Measurements from ENCODE around the gene SFPQ. TPM values are rescaled to one million over a fixed set of nuclear protein-coding genes. Genes with fewer than 3 reads are reported as not detected.

The SFPQ gene
- total and polyA plus RNA-seq, 3 experiments from 2014 or later = 168 to 360 (median 349) TPM

DNA sequence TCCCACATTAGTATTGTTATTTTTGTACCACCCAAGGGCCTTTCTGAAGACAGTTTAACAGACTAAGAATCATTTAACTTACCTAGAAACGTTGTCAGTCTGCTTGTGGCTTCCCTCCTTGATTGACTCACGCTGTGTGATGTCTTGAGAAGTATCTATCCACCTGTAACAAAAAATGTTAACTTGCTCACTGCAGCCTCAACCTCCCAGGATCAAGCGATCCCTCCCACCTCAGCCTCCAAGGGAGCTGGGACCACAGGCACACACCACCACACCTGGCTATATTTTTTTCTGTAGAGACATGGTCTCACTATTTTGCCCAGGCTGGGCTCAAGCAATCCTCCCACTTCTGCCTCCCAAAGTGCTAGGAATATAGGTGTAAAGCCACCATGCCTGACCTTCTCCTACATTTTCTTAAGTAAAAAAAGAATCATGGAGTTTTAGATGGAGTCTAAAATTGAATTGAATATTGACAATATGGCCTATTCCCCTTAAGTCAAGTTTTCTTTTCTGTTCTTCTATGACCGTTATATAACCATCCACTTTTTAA, 15.6 kb downstream of the SFPQ start:
- H3K36me3 Mint-ChIP-seq = peaks cover 10 to 81% (median 22%) of the 10 kb centered on the region in 3 donors
- Histone ChIP-seq H3K36me3 (ENCODE audit: insufficient read depth, low read length) (peaks cover 60% of the 10 kb centered on the region), H3K4me1 (ENCODE audit: insufficient read depth, low read length) (peaks cover 30% of the 10 kb centered on the region), H3K27ac (ENCODE audit: low read depth, low read length) (no peak overlapping the region), H3K27me3 (ENCODE audit: insufficient read depth, low read length, poor library complexity, severe bottlenecking) (no peaks in the 10 kb centered on the region), H3K4me3 (ENCODE audit: low read length) (no peak overlapping the region), H3K9me3 (ENCODE audit: low read length) (no peaks in the 10 kb centered on the region)
- CTCF ChIA-PET = no interaction called here
- POLR2A ChIA-PET = no interaction called here
- peak overlapping the region in 6 of 8 donors; percentile 9 to 81 (median 36) for H3K27ac Mint-ChIP-seq
- H3K4me3 Mint-ChIP-seq = no peak overlapping the region
- H3K4me1 Mint-ChIP-seq = peaks cover 38 to 45% (median 42%) of the 10 kb centered on the region in 3 donors
- H3K27me3 Mint-ChIP-seq = no peaks in the 10 kb centered on the region
- DNase-seq = no peak
- H3K9me3 Mint-ChIP-seq = no peaks in the 10 kb centered on the region

DNA sequence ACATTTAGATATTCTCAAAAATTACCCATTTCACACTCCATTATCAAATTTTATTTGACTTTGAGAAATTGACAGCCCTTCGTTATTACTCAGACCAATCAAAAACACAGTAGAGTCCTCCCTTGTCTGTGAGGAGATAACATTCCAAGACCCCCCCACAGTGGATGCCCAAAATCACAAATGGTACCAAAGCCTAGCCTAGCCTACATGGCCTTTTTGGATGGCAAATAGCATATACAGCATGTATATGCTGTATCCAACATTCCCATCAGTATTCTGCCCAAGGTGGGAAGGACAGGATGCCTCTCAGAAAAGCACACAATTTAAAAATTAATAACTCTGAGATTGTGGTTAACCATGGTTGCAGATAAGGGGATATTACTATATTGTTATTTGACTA, 17.3 kb downstream of the SFPQ start:
- Histone ChIP-seq H3K27me3 (ENCODE audit: insufficient read depth, low read length, poor library complexity, severe bottlenecking) (no peaks in the 10 kb centered on the region), H3K36me3 (ENCODE audit: insufficient read depth, low read length) (peaks cover 44% of the 10 kb centered on the region), H3K4me1 (ENCODE audit: insufficient read depth, low read length) (peaks cover 14% of the 10 kb centered on the region), H3K4me3 (ENCODE audit: low read length) (no peak overlapping the region), H3K27ac (ENCODE audit: low read depth, low read length) (no peak overlapping the region), H3K9me3 (ENCODE audit: low read length) (no peaks in the 10 kb centered on the region)
- Mint-ChIP-seq H3K4me1 (peaks cover 25 to 33% (median 28%) of the 10 kb centered on the region in 3 donors), H3K36me3 (peaks cover 10 to 64% (median 19%) of the 10 kb centered on the region in 3 donors), H3K4me3 (no peak overlapping the region), H3K9me3 (no peaks in the 10 kb centered on the region), H3K27ac (peak overlapping the region in 1 of 8 donors; percentile 52), H3K27me3 (no peaks in the 10 kb centered on the region)
- CTCF ChIA-PET = no interaction called here
- no peak for DNase-seq
- POLR2A ChIA-PET = no interaction called here

DNA sequence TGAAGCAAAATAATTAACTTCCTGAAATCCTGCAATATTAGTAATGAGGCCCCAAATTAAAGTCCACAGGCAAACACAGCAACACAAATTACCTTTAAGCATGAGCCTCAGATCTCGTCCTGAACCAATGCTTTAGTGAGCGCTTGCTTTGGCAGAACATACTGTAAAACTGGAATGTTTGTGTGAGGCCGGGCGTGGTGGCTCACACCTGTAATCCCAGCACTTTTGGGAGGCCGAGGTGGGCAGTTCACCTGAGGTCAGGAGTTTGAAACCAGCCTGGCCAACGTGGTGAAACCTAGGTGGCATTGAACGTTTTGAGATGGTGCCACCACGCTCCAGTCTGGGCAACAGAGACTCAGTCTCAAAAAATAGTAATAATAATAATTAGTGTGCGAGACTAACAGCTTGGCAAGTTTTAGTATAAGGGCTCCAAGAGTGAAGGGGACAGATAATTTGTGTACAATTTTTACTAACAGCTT, 17.8 kb downstream of the SFPQ start:
- POLR2A ChIA-PET = no interaction called here

DNA sequence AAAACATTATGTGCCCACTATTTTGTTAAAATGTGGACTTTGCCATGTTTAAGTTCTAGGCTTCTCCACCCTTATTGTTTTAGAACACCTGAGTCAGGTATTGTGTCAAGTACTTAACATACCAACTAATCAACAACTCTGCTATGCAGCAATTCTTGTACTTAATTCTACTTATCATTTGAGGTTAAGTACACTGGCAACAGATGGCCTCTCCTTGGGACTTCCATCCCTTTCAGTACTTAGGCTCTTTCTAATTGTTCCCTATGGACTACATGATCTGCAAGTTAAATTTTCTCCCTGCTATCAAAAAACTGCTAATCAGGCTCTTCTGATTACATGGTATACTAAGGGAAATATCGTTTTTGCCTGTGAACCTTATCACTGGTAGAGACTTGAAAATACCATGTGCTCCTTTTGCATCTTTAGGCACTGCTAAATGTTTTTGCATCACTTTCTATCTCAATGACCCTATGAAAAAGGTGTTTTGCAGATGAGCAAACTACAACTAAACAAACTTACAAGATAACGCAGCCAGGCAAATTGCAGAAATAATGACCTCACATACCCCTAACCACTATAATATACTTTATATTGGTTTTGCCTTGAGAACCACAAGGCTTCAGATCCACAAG, 18.9 kb downstream of the SFPQ start:
- no peak overlapping the region for H3K27ac ChIP-seq (ENCODE audit: low read depth, low read length)
- peaks cover 12 to 19% (median 17%) of the 10 kb centered on the region in 3 donors for H3K4me1 Mint-ChIP-seq

More for the DNA sequence above, 17.8 kb downstream of the SFPQ start:
- peak overlapping the region in 2 of 8 donors; percentile 34 to 41 for H3K27ac Mint-ChIP-seq
- H3K4me1 Mint-ChIP-seq = peaks cover 20 to 29% (median 28%) of the 10 kb centered on the region in 3 donors
- H3K36me3 Mint-ChIP-seq = peaks cover 10 to 59% (median 19%) of the 10 kb centered on the region in 3 donors
- CTCF ChIA-PET = no interaction called here
- H3K9me3 Mint-ChIP-seq = no peaks in the 10 kb centered on the region
- peaks cover 10% of the 10 kb centered on the region for H3K4me1 ChIP-seq (ENCODE audit: insufficient read depth, low read length)
- no peak overlapping the region for H3K4me3 ChIP-seq (ENCODE audit: low read length)
- H3K27ac ChIP-seq (ENCODE audit: low read depth, low read length) = no peak overlapping the region
- no peak overlapping the region for H3K4me3 Mint-ChIP-seq
- no peaks in the 10 kb centered on the region for H3K27me3 ChIP-seq (ENCODE audit: insufficient read depth, low read length, poor library complexity, severe bottlenecking)
- H3K36me3 ChIP-seq (ENCODE audit: insufficient read depth, low read length) = peaks cover 39% of the 10 kb centered on the region
- no peak for DNase-seq
- no peaks in the 10 kb centered on the region for H3K27me3 Mint-ChIP-seq
- H3K9me3 ChIP-seq (ENCODE audit: low read length) = no peaks in the 10 kb centered on the region

DNA sequence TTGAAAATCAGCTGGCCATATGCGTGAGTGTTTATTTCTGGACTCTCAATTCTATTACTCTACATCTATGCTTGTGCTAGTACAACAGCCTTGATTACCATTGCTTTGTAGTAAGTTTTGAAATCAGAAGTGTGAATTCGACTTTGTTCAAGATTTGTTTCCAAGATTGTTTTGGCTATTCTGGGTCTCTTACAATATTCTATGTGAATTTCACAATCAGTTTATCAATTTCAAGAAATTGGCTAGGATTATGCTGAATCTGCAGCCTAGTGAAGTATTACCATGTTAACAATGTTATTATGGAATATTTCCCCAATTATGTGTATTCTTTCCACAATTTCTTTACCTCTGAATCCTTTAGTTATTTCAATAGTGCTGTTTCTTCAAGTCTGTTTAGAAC, 19.5 kb downstream of the SFPQ start:
- Histone ChIP-seq H3K36me3 (ENCODE audit: insufficient read depth, low read length) (peaks cover 25% of the 10 kb centered on the region), H3K27me3 (ENCODE audit: insufficient read depth, low read length, poor library complexity, severe bottlenecking) (no peaks in the 10 kb centered on the region), H3K27ac (ENCODE audit: low read depth, low read length) (no peak overlapping the region), H3K9me3 (ENCODE audit: low read length) (no peaks in the 10 kb centered on the region), H3K4me1 (ENCODE audit: insufficient read depth, low read length) (peaks cover 2% of the 10 kb centered on the region), H3K4me3 (ENCODE audit: low read length) (no peak overlapping the region)
- Mint-ChIP-seq H3K4me1 (peaks cover 7 to 14% (median 12%) of the 10 kb centered on the region in 3 donors), H3K9me3 (no peaks in the 10 kb centered on the region), H3K27me3 (no peaks in the 10 kb centered on the region), H3K27ac (peak overlapping the region in 1 of 8 donors; percentile 17), H3K4me3 (no peak overlapping the region), H3K36me3 (peaks cover 10 to 43% (median 17%) of the 10 kb centered on the region in 3 donors)
- DNase-seq = no peak
- ChIA-PET POLR2A (no interaction called here), CTCF (no interaction called here)

More for the DNA sequence above, 18.9 kb downstream of the SFPQ start:
- Mint-ChIP-seq H3K36me3 (peaks cover 10 to 48% (median 19%) of the 10 kb centered on the region in 3 donors), H3K27ac (peak overlapping the region in 2 of 8 donors; percentile 1 to 17), H3K4me3 (no peak overlapping the region), H3K27me3 (no peaks in the 10 kb centered on the region), H3K9me3 (no peaks in the 10 kb centered on the region)
- peaks cover 4% of the 10 kb centered on the region for H3K4me1 ChIP-seq (ENCODE audit: insufficient read depth, low read length)
- no peak overlapping the region for H3K4me3 ChIP-seq (ENCODE audit: low read length)
- ChIA-PET CTCF (no interaction called here), POLR2A (no interaction called here)
- H3K27me3 ChIP-seq (ENCODE audit: insufficient read depth, low read length, poor library complexity, severe bottlenecking) = no peaks in the 10 kb centered on the region
- peaks cover 30% of the 10 kb centered on the region for H3K36me3 ChIP-seq (ENCODE audit: insufficient read depth, low read length)
- no peak for DNase-seq
- H3K9me3 ChIP-seq (ENCODE audit: low read length) = no peaks in the 10 kb centered on the region

DNA sequence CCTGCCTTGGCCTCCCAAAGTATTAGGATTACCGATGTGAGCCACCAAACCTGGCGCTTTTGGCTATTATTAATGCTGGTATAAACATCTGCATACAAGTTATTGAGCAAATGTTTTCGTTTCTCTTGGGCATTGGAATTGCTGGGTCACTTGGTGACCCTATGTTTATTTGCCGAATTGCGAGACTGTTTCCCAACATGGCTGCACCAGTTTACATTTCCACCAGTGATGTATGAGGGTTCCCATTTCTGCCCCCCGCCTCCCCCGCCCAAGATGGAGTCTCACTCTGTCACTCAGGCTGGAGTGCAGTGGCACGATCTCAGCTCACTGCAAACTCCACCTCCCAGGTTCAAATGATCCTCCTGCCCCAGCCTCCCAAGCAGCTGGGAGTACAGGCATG, 20.9 kb downstream of the SFPQ start:
- peaks cover 0 to 28% (median 11%) of the 10 kb centered on the region in 3 donors for H3K36me3 Mint-ChIP-seq
- no peaks in the 10 kb centered on the region for H3K9me3 Mint-ChIP-seq
- no peak for DNase-seq
- Histone ChIP-seq H3K4me1 (ENCODE audit: insufficient read depth, low read length) (no peaks in the 10 kb centered on the region), H3K27ac (ENCODE audit: low read depth, low read length) (no peak overlapping the region), H3K36me3 (ENCODE audit: insufficient read depth, low read length) (peaks cover 10% of the 10 kb centered on the region), H3K9me3 (ENCODE audit: low read length) (no peaks in the 10 kb centered on the region), H3K4me3 (ENCODE audit: low read length) (no peak overlapping the region), H3K27me3 (ENCODE audit: insufficient read depth, low read length, poor library complexity, severe bottlenecking) (no peaks in the 10 kb centered on the region)
- no peaks in the 10 kb centered on the region for H3K27me3 Mint-ChIP-seq
- peaks cover 4 to 10% (median 5%) of the 10 kb centered on the region in 3 donors for H3K4me1 Mint-ChIP-seq
- peak overlapping the region in 1 of 8 donors; percentile 10 for H3K27ac Mint-ChIP-seq
- POLR2A ChIA-PET = no interaction called here
- CTCF ChIA-PET = interaction anchor here (1.2 kb wide), 1 partner anchor 30 kb away, joined by 3 read pairs; no protein-coding TSS in a partner anchor
- no peak overlapping the region for H3K4me3 Mint-ChIP-seq

DNA sequence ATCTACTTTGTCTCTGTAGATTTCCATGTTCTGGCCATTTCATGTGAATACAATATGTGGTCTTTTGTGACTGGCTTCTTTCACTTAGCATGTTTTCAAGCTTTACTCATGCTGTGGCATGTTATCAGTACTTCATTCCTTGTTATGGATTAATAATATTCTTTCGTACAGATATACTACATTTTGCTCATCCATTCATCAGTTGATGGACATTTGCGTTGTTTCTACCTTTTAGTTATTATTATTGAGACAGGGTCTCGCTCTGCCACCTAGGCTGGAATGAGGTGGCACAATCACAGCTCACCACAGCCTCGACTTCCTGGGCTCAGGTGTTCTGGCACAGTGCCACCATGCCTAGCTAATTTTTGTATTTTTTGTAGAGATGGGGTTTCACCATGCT, 21.4 kb downstream of the SFPQ start:
- Histone ChIP-seq H3K9me3 (ENCODE audit: low read length) (no peaks in the 10 kb centered on the region), H3K4me1 (ENCODE audit: insufficient read depth, low read length) (no peaks in the 10 kb centered on the region), H3K36me3 (ENCODE audit: insufficient read depth, low read length) (peaks cover 9% of the 10 kb centered on the region), H3K4me3 (ENCODE audit: low read length) (no peak overlapping the region), H3K27ac (ENCODE audit: low read depth, low read length) (no peak overlapping the region), H3K27me3 (ENCODE audit: insufficient read depth, low read length, poor library complexity, severe bottlenecking) (no peaks in the 10 kb centered on the region)
- no peak overlapping the region for H3K27ac Mint-ChIP-seq
- H3K4me1 Mint-ChIP-seq = peaks cover 4 to 10% (median 5%) of the 10 kb centered on the region in 3 donors
- no peak for DNase-seq
- no peak overlapping the region for H3K4me3 Mint-ChIP-seq
- peaks cover 0 to 24% (median 11%) of the 10 kb centered on the region in 3 donors for H3K36me3 Mint-ChIP-seq
- no peaks in the 10 kb centered on the region for H3K9me3 Mint-ChIP-seq
- CTCF ChIA-PET = interaction anchor here (1.2 kb wide), 1 partner anchor 30 kb away, joined by 3 read pairs; no protein-coding TSS in a partner anchor
- POLR2A ChIA-PET = no interaction called here
- no peaks in the 10 kb centered on the region for H3K27me3 Mint-ChIP-seq

DNA sequence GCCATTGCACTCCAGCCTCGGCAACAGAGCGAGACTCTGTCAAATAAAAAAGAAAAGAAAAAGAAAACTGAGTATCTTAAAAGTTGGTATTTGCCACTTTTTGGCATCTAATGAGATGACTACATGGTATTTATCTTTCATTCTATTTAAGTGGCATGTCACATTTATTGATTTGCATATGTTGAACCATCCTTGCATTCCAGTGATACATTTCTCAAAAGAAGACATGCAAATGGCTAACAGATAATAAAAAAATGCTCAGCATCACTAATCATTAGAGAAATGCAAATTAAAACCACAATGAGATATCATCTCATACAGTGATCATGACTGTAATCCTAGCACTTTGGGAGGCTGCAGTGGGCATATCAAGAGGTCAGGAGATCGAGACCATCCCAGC, 28.1 kb downstream of the SFPQ start:
- Mint-ChIP-seq H3K27me3 (no peaks in the 10 kb centered on the region), H3K27ac (no peak overlapping the region), H3K4me1 (no peaks in the 10 kb centered on the region), H3K36me3 (peaks cover 0 to 4% (median 0%) of the 10 kb centered on the region in 3 donors), H3K9me3 (peaks cover 0 to 17% (median 9%) of the 10 kb centered on the region in 5 donors), H3K4me3 (no peak overlapping the region)
- no peak for DNase-seq
- no peak overlapping the region for H3K4me3 ChIP-seq (ENCODE audit: low read length)
- no peaks in the 10 kb centered on the region for H3K4me1 ChIP-seq (ENCODE audit: insufficient read depth, low read length)
- no peaks in the 10 kb centered on the region for H3K27me3 ChIP-seq (ENCODE audit: insufficient read depth, low read length, poor library complexity, severe bottlenecking)
- ChIA-PET CTCF (no interaction called here), POLR2A (no interaction called here)
- H3K27ac ChIP-seq (ENCODE audit: low read depth, low read length) = no peak overlapping the region
- peaks cover 10% of the 10 kb centered on the region for H3K9me3 ChIP-seq (ENCODE audit: low read length)
- H3K36me3 ChIP-seq (ENCODE audit: insufficient read depth, low read length) = no peaks in the 10 kb centered on the region
